ENCODE results near the gene KCNH6. TPM values are rescaled to one million over a fixed set of nuclear protein-coding genes. Genes with fewer than 3 reads are reported as not detected.

KCNH6 gene
- total RNA-seq, 1 experiment from 2014 or later: not detected

GRCh38 chr17:63490858-63491400 is 32.2 kb upstream of the KCNH6 start:
- intact Hi-C loops (cut with micrococcal nuclease; ENCODE audit: unreplicated experiment): no loop called here
- H3K9me3 Mint-ChIP-seq (ENCODE audit: unreplicated experiment): no peaks in the 10 kb centered on the region
- H3K36me3 Mint-ChIP-seq (ENCODE audit: insufficient read depth, unreplicated experiment): no peaks in the 10 kb centered on the region
- TF ChIP-seq CTCF (IDR thresholded peaks at IDR 0.05; ENCODE audit: insufficient read depth in 1 of 2, low read depth in 1 of 2, low read length in 1 of 2, severe bottlenecking in 1 of 2, unreplicated experiment in 1 of 2): no peak
- no peaks in the 10 kb centered on the region; the same call in 1 of the 2 replicates for H3K27me3 ChIP-seq (replicated peaks; ENCODE audit: control insufficient read depth, insufficient read depth, low read length)
- ChIA-PET POLR2A (no interaction called here), CTCF (interaction anchor here (0.5 to 1.1 kb wide), 2 partner anchors 32 to 65 kb away, joined by 5 read pairs; no protein-coding TSS in a partner anchor)
- H3K4me1 ChIP-seq: 0 out of 2 replicates have a peak, but pooled peaks cover 7% of the 10 kb centered on the region
- H3K36me3 ChIP-seq (ENCODE audit: control insufficient read depth, insufficient read depth, low read length): no peaks in the 10 kb centered on the region
- peaks cover 3% of the 10 kb centered on the region for H3K27me3 Mint-ChIP-seq (ENCODE audit: insufficient read depth, unreplicated experiment)
- no peaks in the 10 kb centered on the region for H3K4me1 Mint-ChIP-seq (ENCODE audit: low read depth, unreplicated experiment)
- H3K4me3 Mint-ChIP-seq (ENCODE audit: unreplicated experiment): no peak overlapping the region
- no TSS peak for BruUV-seq (replicated peaks)
- DNase-seq: no peak
- no peak overlapping the region for H3K4me3 ChIP-seq (ENCODE audit: low read depth, low read length)
- H3K27ac Mint-ChIP-seq (ENCODE audit: unreplicated experiment): no peak overlapping the region
- H3K9me3 ChIP-seq: no peaks in the 10 kb centered on the region

GRCh38 chr17:63491413-63491812 is 31.7 kb upstream of the KCNH6 start:
- no peaks in the 10 kb centered on the region for H3K36me3 ChIP-seq (ENCODE audit: control insufficient read depth, insufficient read depth, low read length)
- no peak overlapping the region for H3K4me3 ChIP-seq (ENCODE audit: low read depth, low read length)
- Mint-ChIP-seq H3K4me3 (ENCODE audit: unreplicated experiment) (no peak overlapping the region), H3K36me3 (ENCODE audit: insufficient read depth, unreplicated experiment) (no peaks in the 10 kb centered on the region), H3K27me3 (ENCODE audit: insufficient read depth, unreplicated experiment) (peaks cover 3% of the 10 kb centered on the region), H3K4me1 (ENCODE audit: low read depth, unreplicated experiment) (no peaks in the 10 kb centered on the region), H3K9me3 (ENCODE audit: unreplicated experiment) (no peaks in the 10 kb centered on the region), H3K27ac (ENCODE audit: unreplicated experiment) (no peak overlapping the region)
- TF ChIP-seq CTCF (IDR thresholded peaks at IDR 0.05; ENCODE audit: insufficient read depth in 1 of 2, low read depth in 1 of 2, low read length in 1 of 2, severe bottlenecking in 1 of 2, unreplicated experiment in 1 of 2): no peak
- no TSS peak for BruUV-seq (replicated peaks)
- POLR2A ChIA-PET: no interaction called here
- CTCF ChIA-PET: interaction anchor here (0.5 kb wide), 1 partner anchor 31 kb away, joined by 5 read pairs; no protein-coding TSS in a partner anchor
- no peak for DNase-seq
- intact Hi-C loops (cut with micrococcal nuclease; ENCODE audit: unreplicated experiment): no loop called here
- H3K9me3 ChIP-seq: no peaks in the 10 kb centered on the region
- H3K4me1 ChIP-seq: 0 out of 2 replicates have a peak, but pooled peaks cover 7% of the 10 kb centered on the region
- no peaks in the 10 kb centered on the region; the same call in 1 of the 2 replicates for H3K27me3 ChIP-seq (replicated peaks; ENCODE audit: control insufficient read depth, insufficient read depth, low read length)

- no peak overlapping the region for H3K4me3 Mint-ChIP-seq (ENCODE audit: unreplicated experiment)
- Histone ChIP-seq H3K27me3 (replicated peaks; ENCODE audit: control insufficient read depth, insufficient read depth, low read length) (no peaks in the 10 kb centered on the region; the same call in 1 of the 2 replicates), H3K9me3 (no peaks in the 10 kb centered on the region), H3K4me3 (ENCODE audit: low read depth, low read length) (no peak overlapping the region), H3K36me3 (ENCODE audit: control insufficient read depth, insufficient read depth, low read length) (no peaks in the 10 kb centered on the region), H3K4me1 (0 out of 2 replicates have a peak, but pooled peaks cover 7% of the 10 kb centered on the region)
- no peaks in the 10 kb centered on the region for H3K4me1 Mint-ChIP-seq (ENCODE audit: low read depth, unreplicated experiment)
- no peak for DNase-seq
- POLR2A ChIA-PET: no interaction called here
- intact Hi-C loops (cut with micrococcal nuclease; ENCODE audit: unreplicated experiment): no loop called here
- no peaks in the 10 kb centered on the region for H3K9me3 Mint-ChIP-seq (ENCODE audit: unreplicated experiment)
- TF ChIP-seq CTCF (IDR thresholded peaks at IDR 0.05; ENCODE audit: insufficient read depth in 1 of 2, low read depth in 1 of 2, low read length in 1 of 2, severe bottlenecking in 1 of 2, unreplicated experiment in 1 of 2): no peak
- H3K36me3 Mint-ChIP-seq (ENCODE audit: insufficient read depth, unreplicated experiment): no peaks in the 10 kb centered on the region
- peaks cover 3% of the 10 kb centered on the region for H3K27me3 Mint-ChIP-seq (ENCODE audit: insufficient read depth, unreplicated experiment)
- CTCF ChIA-PET: no interaction called here
- no peak overlapping the region for H3K27ac Mint-ChIP-seq (ENCODE audit: unreplicated experiment)
- no TSS peak for BruUV-seq (replicated peaks)
These were observed 31.1 kb upstream of the KCNH6 start for GRCh38 chr17:63491977-63492618.

Data from Caco-2 (cell line).